HG03060 (cell line): ENCODE measurements around the gene CELSR1.

Experiments
- ATAC-seq: cut with Tn5 transposase; IDR thresholded peaks from one replicate; pipeline ENCODE4 v1.9.1; 2021; ENCODE audit warnings: low read depth, moderate number of reproducible peaks; ENCODE audit not compliant: unreplicated experiment

CELSR1 gene

GRCh38 chr22:46370584-46371291, 166.7 kb downstream of the CELSR1 start:
- ATAC-seq = no peak

GRCh38 chr22:46369716-46370583, 167.5 kb downstream of the CELSR1 start:
- no peak for ATAC-seq

- ATAC-seq = no peak
Measured at GRCh38 chr22:46368871-46369715, 168.3 kb downstream of the CELSR1 start.

GRCh38 chr22:46368422-46368821, 169.0 kb downstream of the CELSR1 start:
- ATAC-seq = no peak

GRCh38 chr22:46367707-46368191, 169.7 kb downstream of the CELSR1 start:
- ATAC-seq = no peak

- no peak for ATAC-seq
Measured at GRCh38 chr22:46366801-46367706, 170.4 kb downstream of the CELSR1 start.

GRCh38 chr22:46366327-46366731, 171.1 kb downstream of the CELSR1 start:
- ATAC-seq = no peak

GRCh38 chr22:46365166-46365624, 172.2 kb downstream of the CELSR1 start:
- no peak for ATAC-seq

- no peak for ATAC-seq
Measured at GRCh38 chr22:46364341-46365165, 172.9 kb downstream of the CELSR1 start.

- ATAC-seq = no peak
Measured at GRCh38 chr22:46363611-46364321, 173.7 kb downstream of the CELSR1 start.

- ATAC-seq = no peak
Measured at GRCh38 chr22:46362934-46363515, 174.4 kb downstream of the CELSR1 start.

GRCh38 chr22:46362203-46362933, 175.1 kb downstream of the CELSR1 start:
- no peak for ATAC-seq

GRCh38 chr22:46361826-46362202, 175.6 kb downstream of the CELSR1 start:
- ATAC-seq = no peak

- ATAC-seq = no peak
Measured at GRCh38 chr22:46360891-46361290, 176.5 kb downstream of the CELSR1 start.

- ATAC-seq = no peak
Measured at GRCh38 chr22:46360097-46360496, 177.3 kb downstream of the CELSR1 start.

- ATAC-seq = no peak
Measured at GRCh38 chr22:46359362-46359761, 178.1 kb downstream of the CELSR1 start.

GRCh38 chr22:46358766-46359165, 178.7 kb downstream of the CELSR1 start:
- no peak for ATAC-seq
